ENCODE measurements around the gene FCHO2.

DNA sequence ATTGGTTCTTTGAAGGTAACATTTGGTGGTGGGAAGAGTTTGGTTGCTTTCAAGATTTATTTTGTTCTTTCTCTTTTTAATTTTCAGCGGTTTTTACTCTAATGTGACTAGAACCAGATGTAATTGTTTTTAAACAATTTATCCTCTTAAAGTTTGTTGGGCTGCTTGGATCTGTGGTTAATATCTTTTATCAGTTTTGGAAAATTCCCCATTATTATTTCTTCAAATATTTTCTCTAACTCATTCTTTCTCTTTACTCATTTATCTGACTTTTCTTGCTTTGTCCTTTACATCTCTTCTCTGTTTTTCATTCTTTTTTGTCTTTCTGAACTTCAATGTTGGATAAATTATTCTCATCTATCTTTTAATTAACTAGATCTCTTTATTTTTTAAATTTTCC, 29.9 kb downstream of the FCHO2 start:
- no peak for TF ChIP-seq SUZ12 (IDR thresholded peaks at IDR 0.05; ENCODE audit: extremely low read depth, insufficient read depth, insufficient read length)
- TF ChIP-seq ZNF274 (IDR thresholded peaks at IDR 0.05; ENCODE audit: low read depth, low read length) = no peak
- no peak for TF ChIP-seq YY1 (IDR thresholded peaks at IDR 0.05; ENCODE audit: insufficient read depth, insufficient read length)

Measured in NT2/D1 (cell line).